GM23338 (cell line): ENCODE results near the gene ONECUT1. TPM values are rescaled to one million over a fixed set of nuclear protein-coding genes. Genes with fewer than 3 reads are reported as not detected.
A peak's percentile ranks its signal among the peaks of the same experiment; 100 is the strongest.

ENCODE experiments used
- ATAC-seq: fragments of 200-7000 bp; cut with Tn5 transposase; 3 replicates; pipeline ENCODE4 v1.9.1; 2020
- DNase-seq: peaks from one replicate; pipeline ENCODE4 v3.0.0-alpha.2; 2015; ENCODE audit warnings: low spot score
- H2AFZ ChIP-seq: fragments of 200-600 bp; sonication (generic); 2 replicates; pipeline ENCODE4 v1.8.0; 2016; ENCODE audit warnings: antibody characterized with exemption, mild to moderate bottlenecking, moderate library complexity
- H3F3A ChIP-seq: fragments of 200-600 bp; sonication (generic); replicated peaks from 2 replicates; pipeline ENCODE4 v1.8.0; 2017; ENCODE audit warnings: antibody characterized with exemption, mixed run types, low read depth
- H3K27ac ChIP-seq: fragments of 200-600 bp; sonication (generic); 2 replicates; pipeline ENCODE4 v1.6.1; 2016; ENCODE audit warnings: low read depth
- H3K27me3 ChIP-seq: fragments of 200-600 bp; sonication (generic); 2 replicates; pipeline ENCODE4 v1.8.0; 2016; ENCODE audit warnings: mild to moderate bottlenecking, mixed run types, moderate library complexity; ENCODE audit not compliant: insufficient read depth
- H3K36me3 ChIP-seq: fragments of 200-600 bp; sonication (generic); 2 replicates; pipeline ENCODE4 v1.8.0; 2016; ENCODE audit warnings: mild to moderate bottlenecking; ENCODE audit not compliant: insufficient read depth
- H3K4me1 ChIP-seq: fragments of 200-600 bp; sonication (generic); 2 replicates; pipeline ENCODE4 v1.8.0; 2016; ENCODE audit warnings: mild to moderate bottlenecking, moderate library complexity; ENCODE audit not compliant: insufficient read depth
- H3K4me2 ChIP-seq: fragments of 200-600 bp; sonication (generic); 2 replicates; pipeline ENCODE4 v1.7.1; 2017; ENCODE audit warnings: mixed run types
- H3K4me3 ChIP-seq: fragments of 200-600 bp; sonication (generic); 2 replicates; pipeline ENCODE4 v1.6.1; 2016; ENCODE audit warnings: mixed run types
- H3K79me2 ChIP-seq: fragments of 200-600 bp; sonication (generic); replicated peaks from 2 replicates; pipeline ENCODE4 v1.8.0; 2017; ENCODE audit warnings: mild to moderate bottlenecking; ENCODE audit not compliant: insufficient read depth
- H3K9me2 ChIP-seq: fragments of 200-600 bp; sonication (generic); 2 replicates; pipeline ENCODE4 v1.8.0; 2017; ENCODE audit not compliant: insufficient read depth
- H4K20me1 ChIP-seq: fragments of 200-600 bp; sonication (generic); replicated peaks from 2 replicates; pipeline ENCODE4 v1.8.0; 2017; ENCODE audit warnings: mild to moderate bottlenecking; ENCODE audit not compliant: insufficient read depth
- H3K27ac Mint-ChIP-seq: 2 replicates; pipeline ENCODE4 v1.8.0; 2020; ENCODE audit warnings: inconsistent platforms, mild to moderate bottlenecking, moderate library complexity, mixed read lengths
- H3K27me3 Mint-ChIP-seq: 3 replicates; pipeline ENCODE4 v1.8.0; 2022; ENCODE audit warnings: low read depth, mild to moderate bottlenecking, moderate library complexity, mixed read lengths, inconsistent platforms; ENCODE audit not compliant: insufficient read depth, poor library complexity
- H3K36me3 Mint-ChIP-seq: 3 replicates; pipeline ENCODE4 v1.8.0; 2021; ENCODE audit warnings: low read depth, mild to moderate bottlenecking, inconsistent platforms, moderate library complexity, mixed read lengths
- H3K4me1 Mint-ChIP-seq: 3 replicates; pipeline ENCODE4 v1.8.0; 2020; ENCODE audit warnings: mild to moderate bottlenecking, inconsistent platforms, mixed read lengths
- H3K4me3 Mint-ChIP-seq: 3 replicates; pipeline ENCODE4 v1.8.0; 2021; ENCODE audit warnings: moderate library complexity, mild to moderate bottlenecking, inconsistent platforms, mixed read lengths
- H3K9me3 Mint-ChIP-seq: 3 replicates; pipeline ENCODE4 v1.8.0; 2020; ENCODE audit warnings: moderate library complexity, mild to moderate bottlenecking, inconsistent platforms, mixed read lengths
- EZH2 ChIP-seq: fragments of 200-600 bp; sonication (generic); IDR thresholded peaks from one replicate; pipeline ENCODE4 v1.8.0; 2017; ENCODE audit warnings: antibody characterized with exemption, mild to moderate bottlenecking, low read depth; ENCODE audit not compliant: unreplicated experiment
- EZH2phosphoT487 ChIP-seq: fragments of 200-600 bp; sonication (generic); IDR thresholded peaks from one replicate; pipeline ENCODE4 v1.8.1; 2018; ENCODE audit warnings: antibody characterized with exemption; ENCODE audit not compliant: unreplicated experiment
- JUNB ChIP-seq: IDR thresholded peaks from one replicate; pipeline ENCODE4 v1.6.1; 2016; ENCODE audit warnings: antibody characterized with exemption; ENCODE audit not compliant: unreplicated experiment
- NANOG ChIP-seq: IDR thresholded peaks from 2 replicates; pipeline ENCODE4 v1.6.1; 2016; ENCODE audit warnings: antibody characterized with exemption, borderline replicate concordance
- STAT1 ChIP-seq: IDR thresholded peaks from one replicate; pipeline ENCODE4 v1.6.1; 2016; ENCODE audit warnings: antibody characterized with exemption; ENCODE audit not compliant: unreplicated experiment
- ZNF114 ChIP-seq: fragments of 250-450 bp; sonication (Bioruptor Pico); IDR thresholded peaks from 2 replicates; pipeline ENCODE4 v1.5.0; 2020; ENCODE audit warnings: mild to moderate bottlenecking, moderate library complexity
- ZNF331 ChIP-seq: fragments of 250-450 bp; sonication (Bioruptor Pico); IDR thresholded peaks from 2 replicates; pipeline ENCODE4 v1.5.0; 2020; ENCODE audit warnings: low read depth, mild to moderate bottlenecking, moderate library complexity
- polyA plus RNA-seq: library from polyadenylated mRNA; unstranded; fragments of >200 nt; fragmentation: Nextera tagmentation; extraction: Ambion mirVana; gene quantifications from 2 replicates; pipeline ENCODE4 v1.2.1, GENCODE V29; 2016
- total RNA-seq: library from RNA; depleted of rRNA; stranded (reverse); fragments of >200 nt; shearing (Covaris generic); gene quantifications from 2 replicates; pipeline ENCODE4 v1.2.3, GENCODE V29; 2014
- TF ChIP-seq, protein P1 (sequence below), 2 experiments: fragments of 200-600 bp in 1 of 2; sonication (generic) in 1 of 2; conservative IDR thresholded peaks; 2 replicates each; pipeline versions ENCODE4 v1.5.1 to v1.6.1; 2016 to 2017; ENCODE audit warnings: antibody characterized with exemption in 2 of 2, low read depth in 2 of 2, mild to moderate bottlenecking in 2 of 2, moderate library complexity in 1 of 2
- TF ChIP-seq, protein P2 (sequence below): IDR thresholded peaks from 2 replicates; pipeline ENCODE4 v1.6.1; 2016; ENCODE audit warnings: antibody characterized with exemption
- TF ChIP-seq, protein P3 (sequence below): IDR thresholded peaks from one replicate; pipeline ENCODE4 v1.6.1; 2018; ENCODE audit warnings: antibody characterized with exemption; ENCODE audit not compliant: unreplicated experiment

ONECUT1 gene
- total and polyA plus RNA-seq, 2 experiments from 2014 or later, result 4.3 to 9.4 TPM

DNA sequence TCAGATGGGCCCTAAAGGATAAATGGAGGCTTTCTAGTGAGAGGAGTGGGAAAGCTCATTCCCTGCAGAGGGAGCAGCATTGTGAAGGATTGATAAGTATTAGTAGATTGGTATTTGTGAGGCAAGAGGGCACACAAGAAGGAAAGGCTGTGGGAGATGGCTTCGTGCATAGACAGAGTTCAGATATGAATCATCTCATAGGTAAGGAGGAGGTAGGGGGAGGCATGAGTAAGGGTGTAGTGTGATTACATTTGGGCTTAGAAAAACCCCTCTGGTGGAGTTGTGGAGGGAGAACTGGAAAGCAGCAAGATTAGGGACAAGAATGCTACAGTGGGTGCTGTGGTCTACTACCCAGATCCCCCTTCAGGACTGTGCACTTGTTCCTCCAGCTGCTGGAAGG is 29.6 kb downstream of the ONECUT1 start (continued):
- TF ChIP-seq, protein P1, sequence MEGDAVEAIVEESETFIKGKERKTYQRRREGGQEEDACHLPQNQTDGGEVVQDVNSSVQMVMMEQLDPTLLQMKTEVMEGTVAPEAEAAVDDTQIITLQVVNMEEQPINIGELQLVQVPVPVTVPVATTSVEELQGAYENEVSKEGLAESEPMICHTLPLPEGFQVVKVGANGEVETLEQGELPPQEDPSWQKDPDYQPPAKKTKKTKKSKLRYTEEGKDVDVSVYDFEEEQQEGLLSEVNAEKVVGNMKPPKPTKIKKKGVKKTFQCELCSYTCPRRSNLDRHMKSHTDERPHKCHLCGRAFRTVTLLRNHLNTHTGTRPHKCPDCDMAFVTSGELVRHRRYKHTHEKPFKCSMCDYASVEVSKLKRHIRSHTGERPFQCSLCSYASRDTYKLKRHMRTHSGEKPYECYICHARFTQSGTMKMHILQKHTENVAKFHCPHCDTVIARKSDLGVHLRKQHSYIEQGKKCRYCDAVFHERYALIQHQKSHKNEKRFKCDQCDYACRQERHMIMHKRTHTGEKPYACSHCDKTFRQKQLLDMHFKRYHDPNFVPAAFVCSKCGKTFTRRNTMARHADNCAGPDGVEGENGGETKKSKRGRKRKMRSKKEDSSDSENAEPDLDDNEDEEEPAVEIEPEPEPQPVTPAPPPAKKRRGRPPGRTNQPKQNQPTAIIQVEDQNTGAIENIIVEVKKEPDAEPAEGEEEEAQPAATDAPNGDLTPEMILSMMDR (conservative IDR thresholded peaks at IDR 0.05; ENCODE audit: low read depth in 2 of 2), result no peak
- TF ChIP-seq STAT1, result no peak
- TF ChIP-seq EZH2, result no peak
- TF ChIP-seq JUNB, result no peak

DNA sequence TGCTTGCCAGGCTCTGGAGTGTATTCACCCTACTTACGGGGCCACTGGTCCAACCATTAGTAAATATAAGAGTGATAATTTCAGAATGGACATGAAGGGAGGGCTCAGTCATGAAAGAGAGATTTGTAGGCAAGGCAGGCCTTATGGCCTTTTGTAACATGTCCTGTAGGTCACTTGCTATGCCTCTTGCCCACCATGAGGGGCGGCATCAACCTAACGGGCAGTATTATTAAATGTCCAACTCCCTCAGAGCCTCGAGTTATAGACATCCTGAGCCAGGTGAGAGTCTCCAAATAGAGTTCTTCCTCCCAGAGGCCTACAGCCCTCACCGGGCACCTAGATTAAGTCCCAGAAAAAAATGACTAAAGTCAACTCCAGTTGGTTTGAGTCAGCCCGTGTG is 30.2 kb downstream of the ONECUT1 start:
- no peak overlapping the region for H3K4me3 Mint-ChIP-seq

DNA sequence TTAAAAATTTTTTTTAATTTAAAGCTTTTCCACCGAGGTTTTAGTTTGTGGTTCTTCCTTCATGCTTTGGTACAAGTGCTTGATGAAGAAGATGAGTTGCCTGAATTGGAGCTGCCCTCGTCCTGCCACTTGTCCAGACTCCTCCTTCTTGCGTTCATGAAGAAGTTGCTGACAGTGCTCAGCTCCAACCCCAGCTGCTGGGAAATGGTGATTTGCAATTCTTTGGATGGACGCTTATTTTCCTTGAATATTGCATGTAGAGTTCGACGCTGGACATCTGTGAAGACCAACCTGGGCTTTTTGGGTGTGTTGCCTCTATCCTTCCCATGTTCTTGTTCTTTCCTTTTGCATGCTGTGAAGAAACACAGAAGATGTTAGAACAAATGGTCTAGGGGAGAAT is 32.6 kb downstream of the ONECUT1 start:
- H3K27me3 ChIP-seq, result no peaks in the 10 kb centered on the region
- Mint-ChIP-seq H3K27ac (no peak overlapping the region), H3K4me1 (peaks cover 16% of the 10 kb centered on the region), H3K27me3 (no peaks in the 10 kb centered on the region), H3K9me3 (no peaks in the 10 kb centered on the region), H3K4me3 (no peak overlapping the region), H3K36me3 (peaks cover 19% of the 10 kb centered on the region; the same call in 2 of the 3 replicates)
- no peaks in the 10 kb centered on the region for H3F3A ChIP-seq
- no peaks in the 10 kb centered on the region for H3K79me2 ChIP-seq
- ATAC-seq (no peak), DNase-seq (no peak)
- no peak overlapping the region for H2AFZ ChIP-seq
- H4K20me1 ChIP-seq, result no peaks in the 10 kb centered on the region
- H3K4me2 ChIP-seq, result no peak overlapping the region
- H3K27ac ChIP-seq, result no peak overlapping the region
- no peaks in the 10 kb centered on the region for H3K36me3 ChIP-seq
- H3K4me3 ChIP-seq, result no peak overlapping the region
- H3K4me1 ChIP-seq, result peaks cover 17% of the 10 kb centered on the region
- H3K9me2 ChIP-seq, result peaks cover 10% of the 10 kb centered on the region; the same call in 1 of the 2 replicates
- TF ChIP-seq, protein P2, sequence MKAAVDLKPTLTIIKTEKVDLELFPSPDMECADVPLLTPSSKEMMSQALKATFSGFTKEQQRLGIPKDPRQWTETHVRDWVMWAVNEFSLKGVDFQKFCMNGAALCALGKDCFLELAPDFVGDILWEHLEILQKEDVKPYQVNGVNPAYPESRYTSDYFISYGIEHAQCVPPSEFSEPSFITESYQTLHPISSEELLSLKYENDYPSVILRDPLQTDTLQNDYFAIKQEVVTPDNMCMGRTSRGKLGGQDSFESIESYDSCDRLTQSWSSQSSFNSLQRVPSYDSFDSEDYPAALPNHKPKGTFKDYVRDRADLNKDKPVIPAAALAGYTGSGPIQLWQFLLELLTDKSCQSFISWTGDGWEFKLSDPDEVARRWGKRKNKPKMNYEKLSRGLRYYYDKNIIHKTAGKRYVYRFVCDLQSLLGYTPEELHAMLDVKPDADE, result no peak
- TF ChIP-seq, protein P1 (conservative IDR thresholded peaks at IDR 0.05; ENCODE audit: low read depth in 2 of 2), result no peak
- TF ChIP-seq ZNF114 (CRISPR knock-in tag), result no peak
- TF ChIP-seq EZH2phosphoT487, result no peak
- no peak for TF ChIP-seq JUNB
- TF ChIP-seq EZH2, result no peak
- TF ChIP-seq, protein P3, sequence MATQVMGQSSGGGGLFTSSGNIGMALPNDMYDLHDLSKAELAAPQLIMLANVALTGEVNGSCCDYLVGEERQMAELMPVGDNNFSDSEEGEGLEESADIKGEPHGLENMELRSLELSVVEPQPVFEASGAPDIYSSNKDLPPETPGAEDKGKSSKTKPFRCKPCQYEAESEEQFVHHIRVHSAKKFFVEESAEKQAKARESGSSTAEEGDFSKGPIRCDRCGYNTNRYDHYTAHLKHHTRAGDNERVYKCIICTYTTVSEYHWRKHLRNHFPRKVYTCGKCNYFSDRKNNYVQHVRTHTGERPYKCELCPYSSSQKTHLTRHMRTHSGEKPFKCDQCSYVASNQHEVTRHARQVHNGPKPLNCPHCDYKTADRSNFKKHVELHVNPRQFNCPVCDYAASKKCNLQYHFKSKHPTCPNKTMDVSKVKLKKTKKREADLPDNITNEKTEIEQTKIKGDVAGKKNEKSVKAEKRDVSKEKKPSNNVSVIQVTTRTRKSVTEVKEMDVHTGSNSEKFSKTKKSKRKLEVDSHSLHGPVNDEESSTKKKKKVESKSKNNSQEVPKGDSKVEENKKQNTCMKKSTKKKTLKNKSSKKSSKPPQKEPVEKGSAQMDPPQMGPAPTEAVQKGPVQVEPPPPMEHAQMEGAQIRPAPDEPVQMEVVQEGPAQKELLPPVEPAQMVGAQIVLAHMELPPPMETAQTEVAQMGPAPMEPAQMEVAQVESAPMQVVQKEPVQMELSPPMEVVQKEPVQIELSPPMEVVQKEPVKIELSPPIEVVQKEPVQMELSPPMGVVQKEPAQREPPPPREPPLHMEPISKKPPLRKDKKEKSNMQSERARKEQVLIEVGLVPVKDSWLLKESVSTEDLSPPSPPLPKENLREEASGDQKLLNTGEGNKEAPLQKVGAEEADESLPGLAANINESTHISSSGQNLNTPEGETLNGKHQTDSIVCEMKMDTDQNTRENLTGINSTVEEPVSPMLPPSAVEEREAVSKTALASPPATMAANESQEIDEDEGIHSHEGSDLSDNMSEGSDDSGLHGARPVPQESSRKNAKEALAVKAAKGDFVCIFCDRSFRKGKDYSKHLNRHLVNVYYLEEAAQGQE, result no peak
- TF ChIP-seq ZNF331 (CRISPR knock-in tag), result no peak

More for the DNA sequence above, 30.2 kb downstream of the ONECUT1 start:
- H3K27ac Mint-ChIP-seq, result no peak overlapping the region
- Histone ChIP-seq H3K27me3 (no peaks in the 10 kb centered on the region), H3K79me2 (no peaks in the 10 kb centered on the region), H3K4me3 (no peak overlapping the region), H4K20me1 (no peaks in the 10 kb centered on the region), H3K4me2 (no peak overlapping the region), H3K4me1 (no peaks in the 10 kb centered on the region), H2AFZ (no peak overlapping the region), H3K27ac (no peak overlapping the region), H3K9me2 (peaks cover 10% of the 10 kb centered on the region; the same call in 1 of the 2 replicates), H3K36me3 (no peaks in the 10 kb centered on the region), H3F3A (no peaks in the 10 kb centered on the region)
- H3K9me3 Mint-ChIP-seq, result no peaks in the 10 kb centered on the region
- peaks cover 2% of the 10 kb centered on the region; the same call in 2 of the 3 replicates for H3K4me1 Mint-ChIP-seq
- TF ChIP-seq NANOG, result no peak
- TF ChIP-seq, protein P1 (conservative IDR thresholded peaks at IDR 0.05; ENCODE audit: low read depth in 2 of 2), result peak; percentile 39 to 41
- H3K27me3 Mint-ChIP-seq, result no peaks in the 10 kb centered on the region
- no peak for ATAC-seq
- H3K36me3 Mint-ChIP-seq, result peaks cover 19% of the 10 kb centered on the region; the same call in 2 of the 3 replicates
- DNase-seq, result peak; percentile 27
